HepG2 (cell line): ENCODE measurements around the gene METTL5. TPM values are rescaled to one million over a fixed set of nuclear protein-coding genes. Genes with fewer than 3 reads are reported as not detected.

Source experiments
- FIP1L1 ChIP-seq: fragments of 200-400 bp; formaldehyde crosslinking; IDR thresholded peaks from 2 replicates; pipeline ENCODE4 v1.6.1; 2018; ENCODE audit warnings: low read depth, mild to moderate bottlenecking, low read length, moderate library complexity, borderline replicate concordance; ENCODE audit not compliant: insufficient read depth
- FOXA1 ChIP-seq, 2 experiments: fragments of 450-650 bp in 1 of 2; sonication (generic) in 1 of 2; formaldehyde crosslinking in 1 of 2; IDR thresholded peaks; 2 replicates each; pipeline versions ENCODE4 v1.4.0 to v1.6.1; 2016 to 2020; ENCODE audit warnings: missing genetic modification reagents in 1 of 2
- FOXA3 ChIP-seq: IDR thresholded peaks from 2 replicates; pipeline ENCODE4 v1.6.1; 2016; ENCODE audit warnings: missing genetic modification reagents, missing compliant biosample characterization
- FOXO1 ChIP-seq: sonication (generic); formaldehyde crosslinking; IDR thresholded peaks from 2 replicates; pipeline ENCODE4 v1.4.0; 2020; ENCODE audit warnings: missing genetic modification reagents
- HNRNPH1 ChIP-seq: fragments of 200-400 bp; formaldehyde crosslinking; optimal IDR thresholded peaks from 2 replicates; pipeline ENCODE3; 2017; ENCODE audit warnings: mild to moderate bottlenecking, low read depth, low read length
- MED8 ChIP-seq: sonication (generic); formaldehyde crosslinking; IDR thresholded peaks from 2 replicates; pipeline ENCODE4 v1.8.1; 2023; ENCODE audit warnings: mild to moderate bottlenecking, missing genetic modification reagents; ENCODE audit not compliant: insufficient replicate concordance
- TGIF2 ChIP-seq: IDR thresholded peaks from 2 replicates; pipeline ENCODE4 v1.6.1; 2016; ENCODE audit warnings: control low read depth, missing compliant biosample characterization
- ZNF713 ChIP-seq: sonication (generic); formaldehyde crosslinking; IDR thresholded peaks from 2 replicates; pipeline ENCODE4 v1.4.0; 2020; ENCODE audit warnings: mild to moderate bottlenecking, missing genetic modification reagents
- polyA plus RNA-seq, 8 experiments: library from polyadenylated mRNA; depleted of rRNA in 3 of 8; stranded (reverse) in 7 of 8; unstranded in 1 of 8; fragments of >200 nt; fragmentation: Illumina TruSeq in 4 of 8; extraction: Trizol in 4 of 8; gene quantifications; 2 replicates each; pipeline versions ENCODE4 v1.2.1 to v1.2.3, GENCODE V29; 2011 to 2016; ENCODE audit warnings: low read depth in 4 of 8, missing spikeins in 1 of 8, mixed read lengths in 1 of 8; ENCODE audit not compliant: insufficient read depth in 1 of 8
- total RNA-seq, 5 experiments: library from RNA; depleted of rRNA; stranded (reverse); fragments of >200 nt; fragmentation: Illumina TruSeq; extraction: Trizol; gene quantifications; 2 replicates each; pipeline ENCODE4 v1.2.3, GENCODE V29; 2016; ENCODE audit warnings: low read depth in 1 of 5
- TF ChIP-seq, protein P1 (sequence below): IDR thresholded peaks from 2 replicates; pipeline ENCODE4 v1.4.0; 2020; ENCODE audit warnings: mild to moderate bottlenecking, missing genetic modification reagents
- TF ChIP-seq, protein P2 (sequence below): sonication (generic); formaldehyde crosslinking; IDR thresholded peaks from 2 replicates; pipeline ENCODE4 v1.4.0; 2020; ENCODE audit warnings: mild to moderate bottlenecking, missing genetic modification reagents, borderline replicate concordance
- TF ChIP-seq, protein P3 (sequence below): sonication (generic); formaldehyde crosslinking; IDR thresholded peaks from 2 replicates; pipeline ENCODE4 v1.5.1; 2020; ENCODE audit warnings: missing genetic modification reagents, mild to moderate bottlenecking, borderline replicate concordance
- TF ChIP-seq, protein P4 (sequence below): sonication (generic); formaldehyde crosslinking; IDR thresholded peaks from 2 replicates; pipeline ENCODE4 v1.8.0; 2022; ENCODE audit warnings: mild to moderate bottlenecking, missing genetic modification reagents, borderline replicate concordance

The METTL5 gene
- total and polyA plus RNA-seq, 2 of the 13 experiments (the other 11 are each of a cell fraction or from before 2014, with no cell fraction given) = 50.7 to 95.1 TPM

DNA sequence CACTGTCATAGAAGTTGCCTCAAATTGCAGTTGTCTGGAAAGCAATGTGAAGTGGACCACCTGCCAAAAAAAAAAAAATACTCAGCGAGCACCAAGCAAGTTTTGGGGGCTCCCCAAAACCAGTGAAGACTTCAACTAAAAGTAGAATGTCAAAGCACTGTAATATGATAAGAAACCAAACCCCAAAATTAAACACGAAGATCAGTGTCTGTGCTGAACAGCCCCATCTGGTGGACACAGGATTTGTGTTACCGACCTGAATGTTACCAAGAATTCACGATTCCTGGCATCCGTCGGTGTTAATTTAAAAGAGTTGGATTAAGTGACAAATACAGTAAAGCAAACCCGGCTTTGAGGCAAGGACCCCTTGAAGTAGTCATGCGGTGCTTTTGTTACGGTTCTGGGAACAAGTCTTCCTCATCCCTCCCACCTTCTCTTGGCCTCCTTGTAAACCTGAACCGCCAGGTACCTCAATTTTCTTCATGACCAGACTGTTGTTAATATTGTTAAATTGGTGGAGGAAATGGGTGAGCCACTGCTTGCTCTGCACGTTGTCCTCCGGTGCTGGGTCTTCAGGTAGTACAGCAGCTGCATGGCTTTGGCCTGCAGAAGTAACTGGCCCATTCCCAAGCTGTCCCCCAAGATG, 57.3 kb downstream of the METTL5 start (continued):
- 0 out of 2 replicates have a peak, but pooled peaks have one; percentile 6 for TF ChIP-seq FOXO1
- no peak for TF ChIP-seq FOXA1 (IDR thresholded peaks at IDR 0.05)
- TF ChIP-seq FOXA1 (CRISPR knock-in tag; IDR thresholded peaks at IDR 0.05) = no peak
- no peak for TF ChIP-seq HNRNPH1
- no peak for TF ChIP-seq MED8 (CRISPR knock-in tag)
- 0 out of 2 replicates have a peak, but pooled peaks have one; percentile 7 for TF ChIP-seq FOXA3
- TF ChIP-seq, protein P1, sequence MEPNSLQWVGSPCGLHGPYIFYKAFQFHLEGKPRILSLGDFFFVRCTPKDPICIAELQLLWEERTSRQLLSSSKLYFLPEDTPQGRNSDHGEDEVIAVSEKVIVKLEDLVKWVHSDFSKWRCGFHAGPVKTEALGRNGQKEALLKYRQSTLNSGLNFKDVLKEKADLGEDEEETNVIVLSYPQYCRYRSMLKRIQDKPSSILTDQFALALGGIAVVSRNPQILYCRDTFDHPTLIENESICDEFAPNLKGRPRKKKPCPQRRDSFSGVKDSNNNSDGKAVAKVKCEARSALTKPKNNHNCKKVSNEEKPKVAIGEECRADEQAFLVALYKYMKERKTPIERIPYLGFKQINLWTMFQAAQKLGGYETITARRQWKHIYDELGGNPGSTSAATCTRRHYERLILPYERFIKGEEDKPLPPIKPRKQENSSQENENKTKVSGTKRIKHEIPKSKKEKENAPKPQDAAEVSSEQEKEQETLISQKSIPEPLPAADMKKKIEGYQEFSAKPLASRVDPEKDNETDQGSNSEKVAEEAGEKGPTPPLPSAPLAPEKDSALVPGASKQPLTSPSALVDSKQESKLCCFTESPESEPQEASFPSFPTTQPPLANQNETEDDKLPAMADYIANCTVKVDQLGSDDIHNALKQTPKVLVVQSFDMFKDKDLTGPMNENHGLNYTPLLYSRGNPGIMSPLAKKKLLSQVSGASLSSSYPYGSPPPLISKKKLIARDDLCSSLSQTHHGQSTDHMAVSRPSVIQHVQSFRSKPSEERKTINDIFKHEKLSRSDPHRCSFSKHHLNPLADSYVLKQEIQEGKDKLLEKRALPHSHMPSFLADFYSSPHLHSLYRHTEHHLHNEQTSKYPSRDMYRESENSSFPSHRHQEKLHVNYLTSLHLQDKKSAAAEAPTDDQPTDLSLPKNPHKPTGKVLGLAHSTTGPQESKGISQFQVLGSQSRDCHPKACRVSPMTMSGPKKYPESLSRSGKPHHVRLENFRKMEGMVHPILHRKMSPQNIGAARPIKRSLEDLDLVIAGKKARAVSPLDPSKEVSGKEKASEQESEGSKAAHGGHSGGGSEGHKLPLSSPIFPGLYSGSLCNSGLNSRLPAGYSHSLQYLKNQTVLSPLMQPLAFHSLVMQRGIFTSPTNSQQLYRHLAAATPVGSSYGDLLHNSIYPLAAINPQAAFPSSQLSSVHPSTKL (CRISPR knock-in tag) = 0 out of 2 replicates have a peak, but pooled peaks have one; percentile 7
- TF ChIP-seq, protein P2, sequence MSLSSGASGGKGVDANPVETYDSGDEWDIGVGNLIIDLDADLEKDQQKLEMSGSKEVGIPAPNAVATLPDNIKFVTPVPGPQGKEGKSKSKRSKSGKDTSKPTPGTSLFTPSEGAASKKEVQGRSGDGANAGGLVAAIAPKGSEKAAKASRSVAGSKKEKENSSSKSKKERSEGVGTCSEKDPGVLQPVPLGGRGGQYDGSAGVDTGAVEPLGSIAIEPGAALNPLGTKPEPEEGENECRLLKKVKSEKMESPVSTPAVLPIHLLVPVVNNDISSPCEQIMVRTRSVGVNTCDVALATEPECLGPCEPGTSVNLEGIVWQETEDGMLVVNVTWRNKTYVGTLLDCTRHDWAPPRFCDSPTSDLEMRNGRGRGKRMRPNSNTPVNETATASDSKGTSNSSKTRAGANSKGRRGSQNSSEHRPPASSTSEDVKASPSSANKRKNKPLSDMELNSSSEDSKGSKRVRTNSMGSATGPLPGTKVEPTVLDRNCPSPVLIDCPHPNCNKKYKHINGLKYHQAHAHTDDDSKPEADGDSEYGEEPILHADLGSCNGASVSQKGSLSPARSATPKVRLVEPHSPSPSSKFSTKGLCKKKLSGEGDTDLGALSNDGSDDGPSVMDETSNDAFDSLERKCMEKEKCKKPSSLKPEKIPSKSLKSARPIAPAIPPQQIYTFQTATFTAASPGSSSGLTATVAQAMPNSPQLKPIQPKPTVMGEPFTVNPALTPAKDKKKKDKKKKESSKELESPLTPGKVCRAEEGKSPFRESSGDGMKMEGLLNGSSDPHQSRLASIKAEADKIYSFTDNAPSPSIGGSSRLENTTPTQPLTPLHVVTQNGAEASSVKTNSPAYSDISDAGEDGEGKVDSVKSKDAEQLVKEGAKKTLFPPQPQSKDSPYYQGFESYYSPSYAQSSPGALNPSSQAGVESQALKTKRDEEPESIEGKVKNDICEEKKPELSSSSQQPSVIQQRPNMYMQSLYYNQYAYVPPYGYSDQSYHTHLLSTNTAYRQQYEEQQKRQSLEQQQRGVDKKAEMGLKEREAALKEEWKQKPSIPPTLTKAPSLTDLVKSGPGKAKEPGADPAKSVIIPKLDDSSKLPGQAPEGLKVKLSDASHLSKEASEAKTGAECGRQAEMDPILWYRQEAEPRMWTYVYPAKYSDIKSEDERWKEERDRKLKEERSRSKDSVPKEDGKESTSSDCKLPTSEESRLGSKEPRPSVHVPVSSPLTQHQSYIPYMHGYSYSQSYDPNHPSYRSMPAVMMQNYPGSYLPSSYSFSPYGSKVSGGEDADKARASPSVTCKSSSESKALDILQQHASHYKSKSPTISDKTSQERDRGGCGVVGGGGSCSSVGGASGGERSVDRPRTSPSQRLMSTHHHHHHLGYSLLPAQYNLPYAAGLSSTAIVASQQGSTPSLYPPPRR (CRISPR knock-in tag) = no peak
- TF ChIP-seq ZNF713 = no peak
- no peak for TF ChIP-seq FIP1L1
- TF ChIP-seq, protein P3, sequence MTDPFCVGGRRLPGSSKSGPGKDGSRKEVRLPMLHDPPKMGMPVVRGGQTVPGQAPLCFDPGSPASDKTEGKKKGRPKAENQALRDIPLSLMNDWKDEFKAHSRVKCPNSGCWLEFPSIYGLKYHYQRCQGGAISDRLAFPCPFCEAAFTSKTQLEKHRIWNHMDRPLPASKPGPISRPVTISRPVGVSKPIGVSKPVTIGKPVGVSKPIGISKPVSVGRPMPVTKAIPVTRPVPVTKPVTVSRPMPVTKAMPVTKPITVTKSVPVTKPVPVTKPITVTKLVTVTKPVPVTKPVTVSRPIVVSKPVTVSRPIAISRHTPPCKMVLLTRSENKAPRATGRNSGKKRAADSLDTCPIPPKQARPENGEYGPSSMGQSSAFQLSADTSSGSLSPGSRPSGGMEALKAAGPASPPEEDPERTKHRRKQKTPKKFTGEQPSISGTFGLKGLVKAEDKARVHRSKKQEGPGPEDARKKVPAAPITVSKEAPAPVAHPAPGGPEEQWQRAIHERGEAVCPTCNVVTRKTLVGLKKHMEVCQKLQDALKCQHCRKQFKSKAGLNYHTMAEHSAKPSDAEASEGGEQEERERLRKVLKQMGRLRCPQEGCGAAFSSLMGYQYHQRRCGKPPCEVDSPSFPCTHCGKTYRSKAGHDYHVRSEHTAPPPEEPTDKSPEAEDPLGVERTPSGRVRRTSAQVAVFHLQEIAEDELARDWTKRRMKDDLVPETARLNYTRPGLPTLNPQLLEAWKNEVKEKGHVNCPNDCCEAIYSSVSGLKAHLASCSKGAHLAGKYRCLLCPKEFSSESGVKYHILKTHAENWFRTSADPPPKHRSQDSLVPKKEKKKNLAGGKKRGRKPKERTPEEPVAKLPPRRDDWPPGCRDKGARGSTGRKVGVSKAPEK (CRISPR knock-in tag) = no peak
- TF ChIP-seq TGIF2 (CRISPR knock-in tag) = no peak
- TF ChIP-seq, protein P4, sequence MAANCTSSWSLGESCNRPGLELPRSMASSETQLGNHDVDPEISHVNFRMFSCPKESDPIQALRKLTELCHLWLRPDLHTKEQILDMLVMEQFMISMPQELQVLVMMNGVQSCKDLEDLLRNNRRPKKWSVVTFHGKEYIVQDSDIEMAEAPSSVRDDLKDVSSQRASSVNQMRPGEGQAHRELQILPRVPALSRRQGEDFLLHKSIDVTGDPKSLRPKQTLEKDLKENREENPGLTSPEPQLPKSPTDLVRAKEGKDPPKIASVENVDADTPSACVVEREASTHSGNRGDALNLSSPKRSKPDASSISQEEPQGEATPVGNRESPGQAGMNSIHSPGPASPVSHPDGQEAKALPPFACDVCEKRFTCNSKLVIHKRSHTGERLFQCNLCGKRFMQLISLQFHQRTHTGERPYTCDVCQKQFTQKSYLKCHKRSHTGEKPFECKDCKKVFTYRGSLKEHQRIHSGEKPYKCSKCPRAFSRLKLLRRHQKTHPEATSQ (CRISPR knock-in tag) = no peak
